CD4-positive, CD25-positive, alpha-beta regulatory T cell (primary cell): ENCODE measurements around the gene SHOC1. TPM values are rescaled to one million over a fixed set of nuclear protein-coding genes. Genes with fewer than 3 reads are reported as not detected.

Experiments used
- polyA plus RNA-seq, 4 donors: library from polyadenylated mRNA; unstranded; fragments of 300-500 nt; fragmentation: Illumina TruSeq; gene quantifications; one replicate each; pipeline ENCODE4 v1.2.3, GENCODE V29; 2021
- total RNA-seq: library from RNA; stranded (reverse); gene quantifications from one replicate; pipeline ENCODE4 v1.2.3, GENCODE V29; 2022

SHOC1 gene
- total and polyA plus RNA-seq, 5 donors from 2014 or later: not detected

Other genes with a start within 250 kb of the SHOC1 start
- gene PTGR1, start 195.3 kb downstream of the SHOC1 start, total RNA-seq: not detected
- under 1 TPM in 1 of 4 donors, not detected in 3; 0.32 TPM for gene PTGR1, start 195.3 kb downstream of the SHOC1 start, polyA plus RNA-seq
- gene DNAJC25, start 163.6 kb downstream of the SHOC1 start, total RNA-seq: 2.9 TPM
- 1 to 10 TPM; 1.3 to 3.0 (median 2.3) TPM for gene DNAJC25, start 163.6 kb downstream of the SHOC1 start, polyA plus RNA-seq
- 11.1 TPM for gene GNG10, start 133.3 kb downstream of the SHOC1 start, total RNA-seq
- gene GNG10, start 133.3 kb downstream of the SHOC1 start, polyA plus RNA-seq: 10 to 100 TPM; 29.2 to 50.6 (median 35.1) TPM
- gene UGCG, start 101.9 kb upstream of the SHOC1 start, total RNA-seq: 39.6 TPM
- 10 to 100 TPM; 17.1 to 24.2 (median 21.3) TPM for gene UGCG, start 101.9 kb upstream of the SHOC1 start, polyA plus RNA-seq